ENCODE measurements around the gene CEACAM5.

DNA sequence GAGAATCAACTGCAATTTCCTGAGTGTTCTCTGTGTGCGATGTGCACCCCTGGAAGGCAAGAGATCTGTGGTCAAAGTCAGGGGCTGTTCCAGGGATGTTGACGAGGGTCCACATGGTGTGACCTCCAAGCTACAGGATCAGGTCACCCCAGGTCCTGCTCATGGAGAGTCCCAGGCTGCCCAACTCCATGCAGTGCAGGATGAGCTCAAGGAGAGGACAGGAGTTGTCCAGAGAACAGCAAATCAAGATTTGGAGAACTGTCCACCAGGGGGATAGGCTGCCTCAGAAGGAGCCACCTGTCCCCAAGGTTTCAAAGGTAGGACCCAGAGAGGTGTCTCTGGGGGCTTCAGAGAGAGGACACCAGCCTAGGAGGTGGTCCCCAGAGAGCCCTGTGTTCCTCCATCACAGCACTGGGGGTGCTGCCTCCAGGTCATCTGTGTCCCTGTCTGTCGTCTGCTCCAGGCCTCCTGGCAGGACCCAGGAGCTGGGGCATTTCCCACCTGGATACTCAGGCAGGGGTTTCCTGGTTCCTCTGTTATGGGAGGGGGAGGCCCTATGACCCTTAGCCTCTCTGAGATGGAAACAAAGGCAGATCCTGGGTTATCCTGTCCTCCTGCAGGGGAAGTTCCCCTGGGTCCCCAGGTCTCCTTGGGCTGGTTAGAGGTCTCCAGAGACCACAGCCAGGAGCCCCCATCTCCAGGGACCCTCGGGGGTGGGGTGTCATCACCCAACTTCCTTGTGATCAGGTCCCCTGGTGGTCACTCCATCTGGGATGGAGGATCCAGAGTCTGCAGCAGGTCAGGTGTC is 18.2 kb upstream of the CEACAM5 start:
- no peak for TF ChIP-seq EZH2 (IDR thresholded peaks at IDR 0.05; ENCODE audit: low read depth)
- TF ChIP-seq, protein P1, sequence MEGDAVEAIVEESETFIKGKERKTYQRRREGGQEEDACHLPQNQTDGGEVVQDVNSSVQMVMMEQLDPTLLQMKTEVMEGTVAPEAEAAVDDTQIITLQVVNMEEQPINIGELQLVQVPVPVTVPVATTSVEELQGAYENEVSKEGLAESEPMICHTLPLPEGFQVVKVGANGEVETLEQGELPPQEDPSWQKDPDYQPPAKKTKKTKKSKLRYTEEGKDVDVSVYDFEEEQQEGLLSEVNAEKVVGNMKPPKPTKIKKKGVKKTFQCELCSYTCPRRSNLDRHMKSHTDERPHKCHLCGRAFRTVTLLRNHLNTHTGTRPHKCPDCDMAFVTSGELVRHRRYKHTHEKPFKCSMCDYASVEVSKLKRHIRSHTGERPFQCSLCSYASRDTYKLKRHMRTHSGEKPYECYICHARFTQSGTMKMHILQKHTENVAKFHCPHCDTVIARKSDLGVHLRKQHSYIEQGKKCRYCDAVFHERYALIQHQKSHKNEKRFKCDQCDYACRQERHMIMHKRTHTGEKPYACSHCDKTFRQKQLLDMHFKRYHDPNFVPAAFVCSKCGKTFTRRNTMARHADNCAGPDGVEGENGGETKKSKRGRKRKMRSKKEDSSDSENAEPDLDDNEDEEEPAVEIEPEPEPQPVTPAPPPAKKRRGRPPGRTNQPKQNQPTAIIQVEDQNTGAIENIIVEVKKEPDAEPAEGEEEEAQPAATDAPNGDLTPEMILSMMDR (conservative IDR thresholded peaks at IDR 0.05) = no peak; the same call in 1 of the 2 replicates

All from PC-9 (cell line).